ENCODE data around the gene POTEB3. TPM values are rescaled to one million over a fixed set of nuclear protein-coding genes. Genes with fewer than 3 reads are reported as not detected.
"Not testable (repeated sequence)": the region's sequence is repeated elsewhere in the genome, so short reads cannot be mapped to it uniquely, and the experiment has no call there.

POTEB3 gene
- total RNA-seq, 2 experiments from 2014 or later: not detected

- H3K27ac Mint-ChIP-seq; CTCF ChIA-PET; H3K4me1 Mint-ChIP-seq; H3K4me3 Mint-ChIP-seq; H3K9me3 Mint-ChIP-seq; DNase-seq; H3K27me3 Mint-ChIP-seq; POLR2A ChIA-PET; H3K36me3 Mint-ChIP-seq (ENCODE audit: low read depth): not testable (repeated sequence)
These were observed 71.7 kb downstream of the POTEB3 start for GRCh38 chr15:21368625-21369024.

Small RNA genes within 50 kb of the gene (microRNA-seq; reads per million reads assigned to microRNA genes)
- not detected for gene MIR3118-3 (ENCODE audit: borderline microRNAs expressed, borderline replicate concordance)
